ENCODE results near the gene ANGEL1. TPM values are rescaled to one million over a fixed set of nuclear protein-coding genes. Genes with fewer than 3 reads are reported as not detected.

ANGEL1 gene
- total and polyA plus RNA-seq, 2 donors from 2014 or later: 6.3 to 21.5 TPM

GRCh38 chr14:76761960-76762410 lies 50.7 kb downstream of the ANGEL1 start:
- FAIRE-seq: no peak
- intact Hi-C loops (cut with DNase I): no loop called here
- H3K9ac ChIP-seq (ENCODE audit: low read length in 3 of 3): peak overlapping the region in 2 of 3 donors; percentile 26 to 38

GRCh38 chr14:76761136-76761959 lies 51.3 kb downstream of the ANGEL1 start, which contains the start of gene VASH1:
Gene VASH1 (plus strand): TSS chr14:76761468. CDS start chr14:76762822, 1,354 bp downstream.
- Histone ChIP-seq H3K27me3 (ENCODE audit: control insufficient read depth, insufficient read depth, low read length) (no peaks in the 10 kb centered on the region), H3K36me3 (ENCODE audit: control insufficient read depth in 2 of 3, insufficient read depth in 3 of 3, low read length in 3 of 3) (no peaks in the 10 kb centered on the region), H3K27ac (ENCODE audit: low read depth in 2 of 2, low read length in 2 of 2) (peak within 1 kb of the TSS; percentile 51 to 53), H3K4me1 (ENCODE audit: control insufficient read depth in 2 of 3, insufficient read depth in 2 of 3, low read depth in 1 of 3, low read length in 3 of 3) (peaks cover 0 to 13% (median 0%) of the 10 kb centered on the region in 3 donors), H3K9me3 (ENCODE audit: control insufficient read depth in 2 of 3, insufficient read depth in 1 of 3, low read length in 3 of 3) (no peaks in the 10 kb centered on the region), H3K4me3 (ENCODE audit: low read length in 3 of 3) (peak within 1 kb of the TSS; percentile 60 to 68 (median 63)), H3K9ac (ENCODE audit: low read length in 3 of 3) (peak within 1 kb of the TSS; percentile 35 to 78 (median 59))
- FAIRE-seq (no peak), DNase-seq (peak; percentile 69 to 89 (median 82))
- no peak for TF ChIP-seq CTCF (IDR thresholded peaks at IDR 0.05; ENCODE audit: borderline replicate concordance, extremely low read depth, insufficient read depth)
- intact Hi-C loops (cut with DNase I): no loop called here

More at GRCh38 chr14:76761960-76762410, 50.7 kb downstream of the ANGEL1 start:
- no peaks in the 10 kb centered on the region for H3K36me3 ChIP-seq (ENCODE audit: control insufficient read depth in 2 of 3, insufficient read depth in 3 of 3, low read length in 3 of 3)
- H3K27ac ChIP-seq (ENCODE audit: low read depth in 2 of 2, low read length in 2 of 2): peak overlapping the region; percentile 51 to 53
- H3K4me1 ChIP-seq (ENCODE audit: control insufficient read depth in 2 of 3, insufficient read depth in 2 of 3, low read depth in 1 of 3, low read length in 3 of 3): peaks cover 0 to 13% (median 0%) of the 10 kb centered on the region in 3 donors
- DNase-seq: peak in 3 of 5 donors; percentile 38 to 80 (median 62)
- no peak for TF ChIP-seq CTCF (IDR thresholded peaks at IDR 0.05; ENCODE audit: borderline replicate concordance, extremely low read depth, insufficient read depth)
- peak overlapping the region; percentile 60 to 68 (median 63) for H3K4me3 ChIP-seq (ENCODE audit: low read length in 3 of 3)
- no peaks in the 10 kb centered on the region for H3K9me3 ChIP-seq (ENCODE audit: control insufficient read depth in 2 of 3, insufficient read depth in 1 of 3, low read length in 3 of 3)
- H3K27me3 ChIP-seq (ENCODE audit: control insufficient read depth, insufficient read depth, low read length): no peaks in the 10 kb centered on the region

GRCh38 chr14:76760331-76761135 lies 52.1 kb downstream of the ANGEL1 start:
- no peak for TF ChIP-seq CTCF (IDR thresholded peaks at IDR 0.05; ENCODE audit: borderline replicate concordance, extremely low read depth, insufficient read depth)
- Histone ChIP-seq H3K4me3 (ENCODE audit: low read length in 3 of 3) (peak overlapping the region; percentile 36 to 68 (median 46)), H3K9ac (ENCODE audit: low read length in 3 of 3) (peak overlapping the region; percentile 35 to 78 (median 59)), H3K9me3 (ENCODE audit: control insufficient read depth in 2 of 3, insufficient read depth in 1 of 3, low read length in 3 of 3) (no peaks in the 10 kb centered on the region), H3K36me3 (ENCODE audit: control insufficient read depth in 2 of 3, insufficient read depth in 3 of 3, low read length in 3 of 3) (no peaks in the 10 kb centered on the region), H3K27me3 (ENCODE audit: control insufficient read depth, insufficient read depth, low read length) (no peaks in the 10 kb centered on the region), H3K27ac (ENCODE audit: low read depth in 2 of 2, low read length in 2 of 2) (no peak overlapping the region), H3K4me1 (ENCODE audit: control insufficient read depth in 2 of 3, insufficient read depth in 2 of 3, low read depth in 1 of 3, low read length in 3 of 3) (peaks cover 0 to 13% (median 0%) of the 10 kb centered on the region in 3 donors)
- no peak for FAIRE-seq
- peak in 2 of 5 donors; percentile 9 to 68 for DNase-seq
- intact Hi-C loops (cut with DNase I): no loop called here
